GM08714 (cell line): ENCODE data around the gene EVC2.

ENCODE experiments used
- H3K4me3 ChIP-seq: fragments of 200-500 bp; sonication (Bioruptor generic); 2 replicates; pipeline ENCODE4 v1.5.1; 2014; ENCODE audit warnings: mild to moderate bottlenecking, low read length, inconsistent platforms
- ZNF274 ChIP-seq: IDR thresholded peaks from 2 replicates; pipeline ENCODE4 v1.6.1; 2012; ENCODE audit warnings: mild to moderate bottlenecking, low read depth, low read length

Gene EVC2

GRCh38 chr4:5724377-5724776 lies 16.0 kb upstream of the EVC2 start:
- H3K4me3 ChIP-seq = no peak overlapping the region
- no peak for TF ChIP-seq ZNF274

- TF ChIP-seq ZNF274 = no peak
- no peak overlapping the region for H3K4me3 ChIP-seq
These were observed 14.0 kb upstream of the EVC2 start for GRCh38 chr4:5722328-5722727.

GRCh38 chr4:5721923-5722322 lies 13.6 kb upstream of the EVC2 start:
- TF ChIP-seq ZNF274 = no peak
- no peak overlapping the region for H3K4me3 ChIP-seq

GRCh38 chr4:5720980-5721379 lies 12.6 kb upstream of the EVC2 start:
- no peak for TF ChIP-seq ZNF274

GRCh38 chr4:5720157-5720850 lies 11.9 kb upstream of the EVC2 start:
- H3K4me3 ChIP-seq = no peak overlapping the region

More at GRCh38 chr4:5720980-5721379, 12.6 kb upstream of the EVC2 start:
- H3K4me3 ChIP-seq = no peak overlapping the region

GRCh38 chr4:5719350-5720055 lies 11.1 kb upstream of the EVC2 start:
- H3K4me3 ChIP-seq = no peak overlapping the region
- TF ChIP-seq ZNF274 = no peak

More at GRCh38 chr4:5720157-5720850, 11.9 kb upstream of the EVC2 start:
- TF ChIP-seq ZNF274 = no peak

- no peak for TF ChIP-seq ZNF274
- no peak overlapping the region for H3K4me3 ChIP-seq
These were observed 10.1 kb upstream of the EVC2 start for GRCh38 chr4:5718411-5718810.

- no peak overlapping the region for H3K4me3 ChIP-seq
- TF ChIP-seq ZNF274 = no peak
These were observed 9.2 kb upstream of the EVC2 start for GRCh38 chr4:5717449-5718158.

GRCh38 chr4:5716391-5716790 lies 8.0 kb upstream of the EVC2 start:
- TF ChIP-seq ZNF274 = no peak
- H3K4me3 ChIP-seq = no peak overlapping the region

GRCh38 chr4:5715357-5715756 lies 7.0 kb upstream of the EVC2 start:
- H3K4me3 ChIP-seq = no peak overlapping the region
- TF ChIP-seq ZNF274 = no peak

GRCh38 chr4:5713861-5714260 lies 5.5 kb upstream of the EVC2 start:
- no peak for TF ChIP-seq ZNF274
- H3K4me3 ChIP-seq = no peak overlapping the region

- H3K4me3 ChIP-seq = no peak overlapping the region; the same call in 1 of the 2 replicates
- no peak for TF ChIP-seq ZNF274
These were observed 4.6 kb upstream of the EVC2 start for GRCh38 chr4:5712931-5713330.

- TF ChIP-seq ZNF274 = no peak
- H3K4me3 ChIP-seq = no peak overlapping the region; the same call in 1 of the 2 replicates
These were observed 4.2 kb upstream of the EVC2 start for GRCh38 chr4:5712517-5712916.

- H3K4me3 ChIP-seq = peak overlapping the region; percentile 49; the same call in 1 of the 2 replicates
- TF ChIP-seq ZNF274 = no peak
These were observed 3.3 kb upstream of the EVC2 start for GRCh38 chr4:5711479-5712184.
